GM18868 (cell line): ENCODE data around the gene USP21.

Experiments
- ATAC-seq: cut with Tn5 transposase; IDR thresholded peaks from one replicate; pipeline ENCODE4 v1.9.1; 2021; ENCODE audit warnings: mild to moderate bottlenecking, moderate library complexity; ENCODE audit not compliant: unreplicated experiment

The USP21 gene

DNA sequence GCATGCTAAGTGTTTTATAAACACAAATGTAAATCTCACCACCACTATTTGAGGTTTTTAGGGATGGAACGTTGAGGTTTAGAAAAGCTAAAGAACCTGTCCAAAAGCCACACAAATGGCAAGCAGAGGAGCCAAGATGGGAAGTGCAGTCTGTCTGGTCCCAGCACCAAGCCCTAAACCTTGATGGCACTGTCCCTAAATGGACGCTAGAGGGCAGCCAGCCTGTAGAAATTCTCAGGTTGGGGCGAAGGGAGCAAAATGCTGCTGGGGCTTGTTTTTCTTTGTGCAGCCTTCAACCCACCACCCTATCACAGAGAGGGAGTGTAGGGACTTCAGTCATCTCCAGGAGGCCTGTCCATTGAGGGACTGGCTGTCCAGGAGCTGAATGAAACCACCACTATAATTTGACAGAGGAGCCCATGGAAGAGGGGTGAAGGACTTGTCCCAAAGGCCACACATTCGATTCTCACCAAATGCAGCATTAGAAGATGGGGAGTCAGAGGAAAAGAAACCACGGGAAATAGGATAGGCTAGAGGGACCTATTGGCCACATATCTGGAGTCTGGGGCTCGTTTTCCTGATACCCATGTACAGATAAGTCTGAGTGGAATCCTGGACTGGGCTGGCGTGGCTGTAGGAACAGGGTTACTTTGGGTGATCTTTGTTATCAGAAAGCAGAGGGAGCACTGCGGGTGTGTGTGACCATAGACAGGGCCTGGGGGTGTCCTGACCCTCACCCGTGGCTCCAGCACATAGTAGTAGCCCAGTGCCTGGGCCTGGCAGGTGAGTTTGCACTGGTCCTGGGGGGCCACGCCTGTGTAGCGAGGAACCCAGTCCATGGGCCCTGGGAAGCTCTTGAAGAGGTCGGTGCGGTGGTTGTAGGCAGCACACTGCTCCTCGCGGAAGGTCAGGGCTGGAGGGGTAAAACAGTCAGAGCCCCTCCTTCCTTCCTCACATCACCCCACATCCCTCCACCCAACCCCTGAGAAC, 33.5 kb downstream of the USP21 start:
- peak; percentile 68 for ATAC-seq

DNA sequence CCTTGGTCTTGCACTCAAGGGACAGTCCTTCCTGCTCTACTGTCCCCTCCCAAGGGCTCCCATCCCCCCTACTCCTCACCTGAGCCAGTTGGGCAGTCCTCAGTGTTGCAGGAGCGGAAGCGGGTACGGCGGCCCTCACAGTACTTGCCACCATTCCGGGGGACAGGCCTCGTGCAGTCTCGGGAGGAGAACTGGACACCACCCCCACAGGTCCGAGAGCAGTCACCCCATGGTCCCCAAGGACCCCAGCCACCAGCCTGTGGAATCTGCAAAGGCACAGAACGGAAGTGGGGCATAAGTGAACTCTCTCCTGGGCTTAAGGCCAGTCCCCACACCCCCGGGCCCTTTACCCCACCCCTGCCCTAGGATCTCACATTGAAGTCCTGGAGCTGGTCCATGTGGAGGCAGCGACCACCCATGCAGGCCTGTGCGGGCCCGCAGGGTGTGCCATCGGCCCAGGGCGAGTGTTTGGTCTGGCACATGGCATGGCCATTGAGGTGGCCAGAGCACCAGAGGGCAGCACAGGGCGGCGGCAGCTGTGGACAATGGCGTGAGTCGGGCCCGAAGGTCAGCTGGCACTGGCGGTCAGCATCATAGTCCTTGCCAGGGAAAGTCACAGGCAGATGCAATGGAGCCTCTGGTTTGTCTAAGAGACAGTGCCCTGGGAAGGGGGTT, 34.4 kb downstream of the USP21 start:
- no peak for ATAC-seq

DNA sequence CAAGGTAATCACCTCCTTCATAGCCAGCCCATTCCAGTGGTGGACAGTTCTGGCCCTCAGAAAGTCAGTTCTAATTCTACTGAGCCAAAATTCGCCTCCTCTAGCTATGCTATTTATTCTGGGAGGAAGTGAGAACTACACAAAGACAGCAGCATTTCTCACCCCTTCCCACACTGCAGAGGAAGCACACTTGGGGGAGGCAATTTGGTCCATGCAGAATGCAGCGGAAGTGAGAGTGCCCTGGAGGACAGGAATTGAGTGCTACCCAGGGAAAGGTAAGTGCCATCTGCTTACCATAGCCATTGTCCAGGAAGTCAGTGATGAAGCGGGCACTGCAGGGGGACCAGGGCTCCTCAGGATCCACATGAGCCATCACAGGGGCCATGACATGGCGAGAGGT, 35.9 kb downstream of the USP21 start:
- no peak for ATAC-seq

DNA sequence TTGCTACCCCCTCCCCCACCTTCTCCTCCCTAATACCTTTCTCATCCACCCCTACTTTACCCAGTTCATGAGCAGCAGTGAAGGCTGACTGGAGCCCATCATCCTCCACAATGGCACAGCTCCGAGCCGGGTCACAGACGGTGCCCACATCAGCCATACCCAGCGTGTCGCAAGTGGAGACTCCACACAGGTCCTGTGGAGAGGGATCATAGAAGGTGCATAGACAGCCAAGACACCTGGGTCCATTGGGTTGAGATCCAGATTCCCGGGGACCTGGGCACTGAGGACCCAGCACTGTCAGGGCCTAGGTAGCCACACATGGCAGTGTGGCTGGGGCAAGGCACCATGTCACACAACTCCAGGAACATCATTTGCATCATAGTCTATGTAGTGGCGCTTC, 36.8 kb downstream of the USP21 start:
- no peak for ATAC-seq

DNA sequence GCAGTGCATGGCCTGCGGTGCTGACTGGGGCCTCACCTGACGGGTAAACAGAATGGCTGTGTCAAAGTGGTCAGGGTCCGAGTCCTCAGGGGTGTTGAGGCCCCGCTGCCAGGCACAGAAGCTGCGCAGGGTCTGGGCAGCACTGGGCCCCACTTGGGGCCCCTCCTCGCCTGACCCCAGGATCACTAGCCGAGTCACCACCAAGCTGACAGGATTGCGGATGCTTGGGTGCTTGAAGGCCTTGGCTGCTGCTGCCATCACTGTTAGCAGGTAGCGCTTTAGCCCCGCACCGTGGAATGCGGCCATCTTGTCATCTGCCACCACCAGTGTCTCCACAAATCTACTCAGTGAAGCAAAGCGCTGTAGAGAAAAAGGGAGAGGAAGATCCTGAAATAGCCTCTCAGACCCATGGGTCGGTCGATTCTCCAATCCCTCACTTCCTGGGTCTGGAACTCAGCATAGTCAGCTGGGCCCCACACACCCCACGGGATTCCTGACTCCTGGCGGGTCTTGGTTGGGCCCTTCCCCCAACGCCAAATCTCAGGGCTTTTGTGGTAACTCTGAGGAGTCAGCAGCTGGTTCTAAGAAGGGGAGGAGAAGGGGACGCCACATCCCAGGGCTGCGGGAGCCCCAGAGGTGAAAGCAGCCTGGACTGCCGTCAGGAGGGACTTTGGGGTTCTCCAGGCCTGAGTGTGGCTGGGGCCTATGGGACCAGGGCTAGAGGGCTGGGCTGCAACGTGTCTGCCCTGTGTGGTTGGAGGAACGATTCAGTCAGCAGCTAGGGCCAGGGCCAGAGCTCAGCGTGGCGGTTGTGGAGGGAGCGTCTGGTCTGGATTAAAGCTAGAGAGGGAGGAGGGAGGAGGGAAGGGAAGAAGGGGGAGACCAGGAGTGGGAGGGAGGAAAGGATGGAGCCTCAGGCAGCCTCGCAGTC, 37.5 kb downstream of the USP21 start:
- no peak for ATAC-seq

- ATAC-seq: no peak
These were observed 38.4 kb downstream of the USP21 start for GRCh38 chr1:161197560-161198193.

GRCh38 chr1:161198194-161198896, 39.0 kb downstream of the USP21 start:
- no peak for ATAC-seq

GRCh38 chr1:161198897-161199431, 39.7 kb downstream of the USP21 start, which contains the start of gene ADAMTS4:
ADAMTS4 (minus strand) TSS chr1:161199054; CDS start chr1:161198627, 427 bp downstream.
- no peak for ATAC-seq

GRCh38 chr1:161199506-161200139, 40.3 kb downstream of the USP21 start:
- ATAC-seq: no peak

- no peak for ATAC-seq
These were observed 41.2 kb downstream of the USP21 start for GRCh38 chr1:161200421-161200991.

DNA sequence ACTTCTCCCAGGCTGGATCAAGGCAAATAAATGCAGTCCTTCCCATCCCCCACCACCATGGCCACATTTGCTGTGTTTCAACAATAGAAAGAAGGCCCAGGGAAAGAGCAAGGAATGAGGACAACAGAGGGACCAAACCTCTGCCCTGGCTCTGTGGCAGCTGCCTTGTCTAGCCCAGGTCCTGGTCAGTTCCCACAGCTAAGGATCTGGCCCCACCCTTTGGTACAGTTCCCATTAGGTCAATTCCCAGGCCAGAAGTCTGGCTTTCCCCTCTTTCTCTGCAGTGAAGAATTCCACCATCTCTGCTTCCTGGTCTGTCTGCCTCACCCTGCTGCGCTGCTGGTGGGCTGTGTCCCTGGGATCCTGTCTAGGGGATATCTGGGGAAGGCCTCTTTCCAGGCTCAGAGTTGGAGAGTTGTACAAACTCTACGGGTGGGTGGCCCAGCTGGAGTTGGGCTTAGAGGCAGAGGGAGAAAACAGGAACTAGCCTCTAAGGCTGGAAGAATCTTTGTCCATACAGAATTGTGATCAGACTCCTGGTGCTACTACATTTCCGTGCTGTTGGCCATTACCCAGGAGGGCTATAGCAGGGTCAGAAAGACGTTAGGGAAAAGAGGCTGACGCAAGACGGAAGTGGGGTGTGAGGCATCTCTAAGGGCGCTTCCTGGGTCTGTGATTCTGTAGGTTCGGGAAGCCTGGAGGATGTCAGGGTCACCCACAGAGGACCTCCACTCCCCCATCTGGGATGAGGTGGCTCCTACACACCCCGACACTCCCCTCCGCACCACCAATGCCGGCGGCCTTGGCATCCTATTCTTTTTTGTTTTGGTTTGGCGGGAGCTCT, 41.9 kb downstream of the USP21 start:
- ATAC-seq: no peak

GRCh38 chr1:161201836-161202712, 42.8 kb downstream of the USP21 start, which contains the start of gene NDUFS2:
NDUFS2 (plus strand) TSS chr1:161202367; CDS start chr1:161202386, 19 bp downstream.
- peak; percentile 96 for ATAC-seq

- ATAC-seq: no peak
These were observed 47.3 kb downstream of the USP21 start for GRCh38 chr1:161206411-161207140.

DNA sequence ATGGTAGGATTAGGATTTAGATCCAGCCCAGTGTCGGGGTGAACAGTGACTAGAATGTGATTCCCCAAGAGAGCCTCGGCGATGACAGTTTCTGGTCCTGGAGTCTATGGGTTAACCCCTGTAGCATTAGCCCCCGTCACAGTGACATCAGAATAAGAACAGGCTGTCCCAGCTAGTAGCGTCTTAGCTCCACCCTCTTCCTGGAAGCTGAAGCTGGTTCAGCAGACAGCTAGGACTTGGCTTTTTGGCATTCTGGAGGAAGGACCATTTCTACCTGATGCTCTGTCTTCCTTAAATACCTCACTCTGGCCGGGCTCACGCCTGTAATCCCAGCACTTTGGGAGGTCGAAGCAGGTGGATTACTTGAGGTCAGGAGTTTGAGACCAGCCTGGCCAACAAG, 47.9 kb downstream of the USP21 start:
- no peak for ATAC-seq

DNA sequence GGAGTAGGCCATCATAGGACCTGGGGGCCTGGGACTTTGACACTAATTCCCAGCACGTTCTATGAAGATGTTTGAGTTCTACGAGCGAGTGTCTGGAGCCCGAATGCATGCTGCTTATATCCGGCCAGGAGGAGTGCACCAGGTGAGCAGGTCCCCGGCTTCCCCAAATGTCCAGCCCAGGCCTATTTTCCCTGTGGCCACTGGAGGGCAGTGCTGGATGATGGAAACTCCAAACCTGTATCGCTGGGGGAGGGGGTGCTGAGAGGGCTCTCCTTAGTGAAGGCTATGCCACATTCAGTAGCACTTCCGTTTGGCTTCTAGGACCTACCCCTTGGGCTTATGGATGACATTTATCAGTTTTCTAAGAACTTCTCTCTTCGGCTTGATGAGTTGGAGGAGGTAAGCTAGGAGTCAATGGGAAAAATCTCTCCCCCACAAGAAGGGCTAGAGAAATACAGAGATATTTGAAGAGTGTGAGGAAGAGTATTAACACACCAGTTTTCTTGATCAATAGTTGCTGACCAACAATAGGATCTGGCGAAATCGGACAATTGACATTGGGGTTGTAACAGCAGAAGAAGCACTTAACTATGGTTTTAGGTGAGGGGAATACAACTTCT, 50.6 kb downstream of the USP21 start:
- peak; percentile 72 for ATAC-seq

DNA sequence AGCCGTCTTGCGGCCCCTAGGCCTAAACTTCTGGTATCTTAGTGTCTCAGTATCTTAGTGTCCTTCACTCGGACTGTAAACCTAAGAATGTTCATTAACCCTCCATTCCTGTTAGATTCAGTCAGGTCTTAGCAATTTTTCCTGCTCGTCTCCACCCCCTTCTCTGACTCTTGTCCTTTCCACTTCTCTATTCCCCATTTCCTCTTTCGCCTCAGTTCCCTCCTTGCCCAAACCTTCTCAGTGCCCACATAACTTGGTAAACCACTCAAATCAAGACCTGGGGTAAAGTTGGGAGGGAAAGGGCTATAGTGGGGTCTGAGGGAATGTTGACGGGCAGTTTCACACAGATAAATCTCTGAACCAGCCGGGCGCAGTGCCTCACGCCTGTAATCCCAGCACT, 55.1 kb downstream of the USP21 start:
- no peak for ATAC-seq
